ENCODE data around the gene PWP2. TPM values are rescaled to one million over a fixed set of nuclear protein-coding genes. Genes with fewer than 3 reads are reported as not detected.

PWP2 gene
- total RNA-seq, 1 donor from 2014 or later = 9.9 TPM

DNA sequence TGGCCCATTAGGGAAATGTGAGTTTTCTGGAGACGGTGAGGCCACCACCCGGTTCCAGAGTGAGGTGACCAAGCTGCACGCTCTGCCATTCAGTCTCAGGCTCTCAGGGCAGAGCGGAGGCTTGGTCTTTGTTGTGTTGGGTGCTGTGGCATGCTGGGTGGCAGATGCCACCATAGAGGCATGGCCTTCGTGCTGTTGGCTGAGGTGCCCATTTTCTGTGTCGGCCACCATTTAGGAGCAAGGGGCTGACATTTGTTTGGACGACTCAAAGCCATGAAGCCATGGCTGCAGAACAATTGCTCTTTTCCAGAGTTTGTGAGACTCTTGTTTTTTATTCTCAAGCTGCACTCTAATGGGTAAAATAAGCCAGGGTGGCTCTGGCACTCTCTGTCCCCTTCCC is 36.8 kb upstream of the PWP2 start:
- intact Hi-C loops (cut with DNase I) = no loop called here
- Histone ChIP-seq H3K9me3 (no peaks in the 10 kb centered on the region), H3K27ac (no peak overlapping the region), H3K27me3 (no peaks in the 10 kb centered on the region), H3K4me1 (no peaks in the 10 kb centered on the region), H3K4me3 (no peak overlapping the region), H3K36me3 (peaks cover 67% of the 10 kb centered on the region)
- no peak for ATAC-seq
- no peak for DNase-seq
- TF ChIP-seq, protein P1, sequence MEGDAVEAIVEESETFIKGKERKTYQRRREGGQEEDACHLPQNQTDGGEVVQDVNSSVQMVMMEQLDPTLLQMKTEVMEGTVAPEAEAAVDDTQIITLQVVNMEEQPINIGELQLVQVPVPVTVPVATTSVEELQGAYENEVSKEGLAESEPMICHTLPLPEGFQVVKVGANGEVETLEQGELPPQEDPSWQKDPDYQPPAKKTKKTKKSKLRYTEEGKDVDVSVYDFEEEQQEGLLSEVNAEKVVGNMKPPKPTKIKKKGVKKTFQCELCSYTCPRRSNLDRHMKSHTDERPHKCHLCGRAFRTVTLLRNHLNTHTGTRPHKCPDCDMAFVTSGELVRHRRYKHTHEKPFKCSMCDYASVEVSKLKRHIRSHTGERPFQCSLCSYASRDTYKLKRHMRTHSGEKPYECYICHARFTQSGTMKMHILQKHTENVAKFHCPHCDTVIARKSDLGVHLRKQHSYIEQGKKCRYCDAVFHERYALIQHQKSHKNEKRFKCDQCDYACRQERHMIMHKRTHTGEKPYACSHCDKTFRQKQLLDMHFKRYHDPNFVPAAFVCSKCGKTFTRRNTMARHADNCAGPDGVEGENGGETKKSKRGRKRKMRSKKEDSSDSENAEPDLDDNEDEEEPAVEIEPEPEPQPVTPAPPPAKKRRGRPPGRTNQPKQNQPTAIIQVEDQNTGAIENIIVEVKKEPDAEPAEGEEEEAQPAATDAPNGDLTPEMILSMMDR (IDR thresholded peaks at IDR 0.05) = no peak

DNA sequence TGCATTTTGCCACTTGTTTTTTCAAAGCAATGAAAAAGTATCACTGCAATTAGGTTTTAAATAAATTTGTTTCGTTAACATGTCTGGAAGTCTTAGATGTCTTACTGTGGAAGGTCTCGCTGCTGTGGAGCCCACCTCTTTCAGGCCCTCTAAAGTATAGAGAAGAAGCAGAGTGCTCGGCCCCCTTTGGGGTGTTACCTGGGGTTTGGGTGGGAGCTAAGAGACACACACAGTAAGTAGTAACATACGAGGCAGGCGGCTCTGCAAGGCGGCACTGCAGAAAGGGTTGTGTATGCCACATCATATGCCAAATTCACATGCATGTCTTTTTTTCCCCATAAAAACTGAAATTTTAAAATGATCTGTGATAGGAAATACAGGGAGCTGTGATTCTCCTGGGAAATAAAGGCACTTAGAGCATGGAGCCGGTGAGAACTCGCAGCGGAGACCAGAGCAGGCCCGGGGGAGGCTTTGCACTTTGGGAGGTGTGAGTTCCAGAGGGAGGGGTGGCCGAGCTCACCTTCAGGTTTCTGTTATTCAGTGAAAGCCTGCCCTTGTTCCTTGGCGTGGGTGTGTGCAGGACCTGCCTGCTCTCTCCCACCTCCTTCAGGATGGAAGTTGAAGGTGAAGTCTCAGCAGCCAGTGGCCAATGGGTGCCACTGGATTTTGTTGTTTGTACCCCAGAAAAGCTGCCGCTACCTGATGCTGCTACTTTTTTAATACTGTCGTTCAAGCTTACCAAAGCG is 35.7 kb upstream of the PWP2 start:
- peaks cover 69% of the 10 kb centered on the region for H3K36me3 ChIP-seq
- TF ChIP-seq, protein P1 (IDR thresholded peaks at IDR 0.05) = no peak
- ATAC-seq = no peak
- no peaks in the 10 kb centered on the region for H3K27me3 ChIP-seq
- no peaks in the 10 kb centered on the region for H3K9me3 ChIP-seq
- H3K4me3 ChIP-seq = no peak overlapping the region
- H3K27ac ChIP-seq = no peak overlapping the region
- no peaks in the 10 kb centered on the region for H3K4me1 ChIP-seq
- no peak for DNase-seq
- intact Hi-C loops (cut with DNase I) = no loop called here

DNA sequence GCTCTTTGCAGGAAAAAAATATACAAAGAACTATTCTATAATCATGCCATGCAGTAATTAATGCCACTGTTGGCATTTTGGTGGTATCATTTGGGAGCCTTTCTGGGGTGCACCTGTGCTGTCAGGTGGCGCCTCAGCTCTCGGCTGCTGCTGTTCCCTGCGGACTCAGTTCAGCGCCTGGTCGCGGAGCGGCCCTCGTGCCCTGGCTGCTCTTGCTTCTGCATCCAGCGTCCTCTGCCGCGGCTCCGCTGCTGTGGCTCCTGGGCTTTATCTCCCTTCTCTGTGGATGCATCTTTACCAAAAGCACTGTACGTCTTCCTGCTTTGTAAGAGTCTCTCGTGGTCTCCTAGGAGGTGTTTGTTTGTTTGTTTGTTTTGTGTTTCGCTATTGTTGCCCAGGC is 35.1 kb upstream of the PWP2 start:
- no peak for DNase-seq
- Histone ChIP-seq H3K9me3 (no peaks in the 10 kb centered on the region), H3K36me3 (peaks cover 69% of the 10 kb centered on the region), H3K27me3 (no peaks in the 10 kb centered on the region), H3K4me3 (no peak overlapping the region), H3K4me1 (no peaks in the 10 kb centered on the region), H3K27ac (no peak overlapping the region)
- TF ChIP-seq, protein P1 (IDR thresholded peaks at IDR 0.05) = no peak
- no peak for ATAC-seq
- intact Hi-C loops (cut with DNase I) = no loop called here

DNA sequence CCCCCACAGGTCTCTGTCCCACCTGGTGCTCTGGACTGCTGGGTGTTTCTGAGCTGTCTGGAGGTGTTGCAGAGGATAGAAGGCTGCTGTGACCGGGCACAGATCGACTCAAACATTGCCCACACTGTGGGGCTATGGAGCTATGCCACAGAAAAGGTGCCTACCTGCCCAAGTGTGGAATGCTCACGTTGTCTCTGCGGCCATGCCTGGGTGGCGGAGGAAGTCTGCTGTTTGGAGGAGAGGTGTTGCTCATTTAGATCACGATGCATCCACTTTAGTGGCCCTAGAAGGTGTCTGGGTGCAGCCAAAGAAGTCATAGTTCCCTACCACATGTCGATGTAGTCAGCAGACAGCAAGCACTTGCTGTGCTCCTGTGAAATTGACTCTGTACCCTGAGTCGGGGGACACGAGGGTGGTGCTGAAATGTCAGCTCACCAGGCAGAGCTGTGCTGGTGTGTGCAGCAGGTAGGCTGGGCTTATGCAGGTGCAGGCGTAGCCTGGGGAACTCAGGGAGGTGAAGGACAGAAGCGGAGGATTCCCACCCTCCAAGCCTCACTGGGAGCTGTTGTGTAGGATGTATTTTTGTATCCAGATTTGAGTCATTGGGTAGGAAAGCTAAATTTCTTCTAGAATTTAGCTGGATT is 32.8 kb upstream of the PWP2 start:
- TF ChIP-seq, protein P1 (IDR thresholded peaks at IDR 0.05) = no peak
- Histone ChIP-seq H3K4me1 (no peaks in the 10 kb centered on the region), H3K9me3 (no peaks in the 10 kb centered on the region), H3K27ac (no peak overlapping the region), H3K4me3 (no peak overlapping the region), H3K36me3 (peaks cover 78% of the 10 kb centered on the region), H3K27me3 (no peaks in the 10 kb centered on the region)
- intact Hi-C loops (cut with DNase I) = no loop called here
- ATAC-seq (no peak), DNase-seq (no peak)

DNA sequence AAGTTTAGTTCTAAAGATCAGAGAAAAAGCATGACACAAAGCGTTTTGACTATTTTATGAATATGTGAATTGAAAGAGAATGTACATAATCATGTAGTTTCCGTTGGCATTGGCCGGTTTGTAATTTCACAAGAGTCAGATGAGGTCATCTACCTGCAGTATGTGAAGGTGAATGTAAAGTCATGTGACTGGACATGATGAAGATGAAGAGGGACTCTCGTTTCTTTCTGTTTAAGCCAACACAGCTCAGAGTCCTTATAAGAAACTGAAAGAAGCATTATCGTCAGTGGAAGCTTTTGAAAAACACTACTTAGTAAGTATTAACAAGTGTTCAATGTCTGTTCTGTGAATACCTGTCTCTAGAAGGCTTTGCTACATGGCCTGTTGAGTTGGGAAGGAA is 30.9 kb upstream of the PWP2 start:
- H3K4me1 ChIP-seq = no peaks in the 10 kb centered on the region
- H3K36me3 ChIP-seq = peaks cover 79% of the 10 kb centered on the region
- DNase-seq = no peak
- no peak overlapping the region for H3K4me3 ChIP-seq
- no peak for ATAC-seq
- no peaks in the 10 kb centered on the region for H3K27me3 ChIP-seq
- intact Hi-C loops (cut with DNase I) = no loop called here
- TF ChIP-seq, protein P1 (IDR thresholded peaks at IDR 0.05) = no peak
- no peaks in the 10 kb centered on the region for H3K9me3 ChIP-seq
- no peak overlapping the region for H3K27ac ChIP-seq

All from upper lobe of right lung (tissue), 1 donor.